OCI-LY3 (cell line): ENCODE measurements around the gene RRM1.
"Not testable (repeated sequence)": the region's sequence is repeated elsewhere in the genome, so short reads cannot be mapped to it uniquely, and the experiment has no call there.

Experiments
- H2AFZ ChIP-seq: fragments of 200-600, 300-600 bp; shearing (Covaris generic); 2 replicates; pipeline ENCODE4 v1.6.0; 2014; ENCODE audit warnings: antibody characterized with exemption, low read depth, low read length
- H3K27ac ChIP-seq: fragments of 200-600, 300-600 bp; sonication (generic); 2 replicates; pipeline ENCODE4 v1.5.1; 2014; ENCODE audit warnings: mild to moderate bottlenecking, low read length, moderate library complexity, mixed read lengths
- H3K27me3 ChIP-seq: fragments of 200-600, 300-600 bp; sonication (generic); 2 replicates; pipeline ENCODE4 v1.6.1; 2014; ENCODE audit warnings: low read depth, low read length, mixed read lengths
- H3K36me3 ChIP-seq: fragments of 200-600, 300-600 bp; sonication (generic); replicated peaks from 2 replicates; pipeline ENCODE3; 2014; ENCODE audit warnings: low read depth, low read length, mixed read lengths
- H3K4me1 ChIP-seq: fragments of 300-600, 200-600 bp; sonication (generic); 2 replicates; pipeline ENCODE4 v1.6.1; 2014; ENCODE audit warnings: low read length, mixed read lengths
- H3K4me2 ChIP-seq: fragments of 200-600, 300-600 bp; sonication (generic); 2 replicates; pipeline ENCODE4 v1.6.1; 2014; ENCODE audit warnings: low read length, mixed read lengths
- H3K4me3 ChIP-seq: fragments of 300-600, 200-600 bp; sonication (generic); 2 replicates; pipeline ENCODE4 v1.5.1; 2014; ENCODE audit warnings: antibody characterized with exemption, mild to moderate bottlenecking, low read length, moderate library complexity
- H3K79me2 ChIP-seq: fragments of 300-600, 200-600 bp; shearing (Covaris generic); 2 replicates; pipeline ENCODE4 v1.6.1; 2014; ENCODE audit warnings: mild to moderate bottlenecking, low read length, mixed read lengths
- H3K9ac ChIP-seq: fragments of 300-600, 200-600 bp; shearing (Covaris generic); 2 replicates; pipeline ENCODE4 v1.6.0; 2014; ENCODE audit warnings: mild to moderate bottlenecking, low read length, moderate library complexity
- H3K9me3 ChIP-seq: fragments of 200-600, 300-600 bp; shearing (Covaris generic); 2 replicates; pipeline ENCODE4 v1.6.1; 2014; ENCODE audit warnings: low read length, mixed read lengths; ENCODE audit not compliant: insufficient read depth
- H4K20me1 ChIP-seq: fragments of 200-600, 300-600 bp; sonication (generic); 2 replicates; pipeline ENCODE4 v1.6.1; 2016; ENCODE audit warnings: low read length, mixed read lengths; ENCODE audit not compliant: insufficient read depth
- EZH2phosphoT487 ChIP-seq: fragments of 200-600 bp; shearing (Covaris generic); IDR thresholded peaks from 2 replicates; pipeline ENCODE4 v1.6.1; 2018; ENCODE audit warnings: antibody characterized with exemption, mixed run types, low read depth
- TF ChIP-seq, protein P1 (sequence below): fragments of 200-600, 300-600 bp; sonication (generic); IDR thresholded peaks from 2 replicates; pipeline ENCODE4 v1.5.1; 2014; ENCODE audit warnings: antibody characterized with exemption, low read length, low read depth

The RRM1 gene

GRCh38 chr11:4167292-4167691, 72.7 kb downstream of the RRM1 start:
- no peak overlapping the region for H3K9ac ChIP-seq
- H3K4me2 ChIP-seq, result no peak overlapping the region
- peaks cover 16% of the 10 kb centered on the region for H3K4me1 ChIP-seq
- no peak overlapping the region for H3K27ac ChIP-seq
- H3K4me3 ChIP-seq, result no peak overlapping the region
- H4K20me1 ChIP-seq, result no peaks in the 10 kb centered on the region
- no peak overlapping the region for H2AFZ ChIP-seq
- H3K9me3 ChIP-seq, result no peaks in the 10 kb centered on the region
- H3K27me3 ChIP-seq, result no peaks in the 10 kb centered on the region
- TF ChIP-seq, protein P1, sequence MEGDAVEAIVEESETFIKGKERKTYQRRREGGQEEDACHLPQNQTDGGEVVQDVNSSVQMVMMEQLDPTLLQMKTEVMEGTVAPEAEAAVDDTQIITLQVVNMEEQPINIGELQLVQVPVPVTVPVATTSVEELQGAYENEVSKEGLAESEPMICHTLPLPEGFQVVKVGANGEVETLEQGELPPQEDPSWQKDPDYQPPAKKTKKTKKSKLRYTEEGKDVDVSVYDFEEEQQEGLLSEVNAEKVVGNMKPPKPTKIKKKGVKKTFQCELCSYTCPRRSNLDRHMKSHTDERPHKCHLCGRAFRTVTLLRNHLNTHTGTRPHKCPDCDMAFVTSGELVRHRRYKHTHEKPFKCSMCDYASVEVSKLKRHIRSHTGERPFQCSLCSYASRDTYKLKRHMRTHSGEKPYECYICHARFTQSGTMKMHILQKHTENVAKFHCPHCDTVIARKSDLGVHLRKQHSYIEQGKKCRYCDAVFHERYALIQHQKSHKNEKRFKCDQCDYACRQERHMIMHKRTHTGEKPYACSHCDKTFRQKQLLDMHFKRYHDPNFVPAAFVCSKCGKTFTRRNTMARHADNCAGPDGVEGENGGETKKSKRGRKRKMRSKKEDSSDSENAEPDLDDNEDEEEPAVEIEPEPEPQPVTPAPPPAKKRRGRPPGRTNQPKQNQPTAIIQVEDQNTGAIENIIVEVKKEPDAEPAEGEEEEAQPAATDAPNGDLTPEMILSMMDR, result no peak
- TF ChIP-seq EZH2phosphoT487, result no peak
- H3K36me3 ChIP-seq, result peaks cover 3% of the 10 kb centered on the region
- H3K79me2 ChIP-seq, result no peaks in the 10 kb centered on the region

DNA sequence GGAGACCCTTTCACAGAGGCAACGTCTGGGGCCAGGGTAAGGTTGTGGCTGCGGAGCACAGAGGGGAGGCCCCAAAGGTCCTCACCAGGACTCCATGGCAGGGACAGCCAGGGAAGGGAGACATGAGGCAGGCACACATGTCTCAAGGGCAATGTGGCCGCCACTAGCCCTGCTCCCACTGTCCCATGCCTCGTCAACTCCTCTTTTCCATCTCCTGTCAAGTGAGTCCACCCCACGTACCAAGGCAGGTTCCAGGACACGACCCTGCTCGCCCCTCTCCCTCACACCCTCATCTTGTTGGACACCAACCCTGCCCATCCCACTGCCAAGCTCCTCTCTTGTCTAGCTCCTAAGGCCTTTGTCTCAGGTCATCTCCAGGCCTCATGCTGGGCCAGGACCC, 73.2 kb downstream of the RRM1 start:
- Histone ChIP-seq H3K79me2 (no peaks in the 10 kb centered on the region), H2AFZ (no peak overlapping the region), H3K27me3 (no peaks in the 10 kb centered on the region), H3K4me1 (peaks cover 16% of the 10 kb centered on the region), H3K4me3 (no peak overlapping the region), H4K20me1 (no peaks in the 10 kb centered on the region), H3K27ac (no peak overlapping the region), H3K4me2 (no peak overlapping the region), H3K9ac (no peak overlapping the region), H3K9me3 (no peaks in the 10 kb centered on the region), H3K36me3 (no peaks in the 10 kb centered on the region)
- no peak for TF ChIP-seq EZH2phosphoT487
- TF ChIP-seq, protein P1, result no peak

DNA sequence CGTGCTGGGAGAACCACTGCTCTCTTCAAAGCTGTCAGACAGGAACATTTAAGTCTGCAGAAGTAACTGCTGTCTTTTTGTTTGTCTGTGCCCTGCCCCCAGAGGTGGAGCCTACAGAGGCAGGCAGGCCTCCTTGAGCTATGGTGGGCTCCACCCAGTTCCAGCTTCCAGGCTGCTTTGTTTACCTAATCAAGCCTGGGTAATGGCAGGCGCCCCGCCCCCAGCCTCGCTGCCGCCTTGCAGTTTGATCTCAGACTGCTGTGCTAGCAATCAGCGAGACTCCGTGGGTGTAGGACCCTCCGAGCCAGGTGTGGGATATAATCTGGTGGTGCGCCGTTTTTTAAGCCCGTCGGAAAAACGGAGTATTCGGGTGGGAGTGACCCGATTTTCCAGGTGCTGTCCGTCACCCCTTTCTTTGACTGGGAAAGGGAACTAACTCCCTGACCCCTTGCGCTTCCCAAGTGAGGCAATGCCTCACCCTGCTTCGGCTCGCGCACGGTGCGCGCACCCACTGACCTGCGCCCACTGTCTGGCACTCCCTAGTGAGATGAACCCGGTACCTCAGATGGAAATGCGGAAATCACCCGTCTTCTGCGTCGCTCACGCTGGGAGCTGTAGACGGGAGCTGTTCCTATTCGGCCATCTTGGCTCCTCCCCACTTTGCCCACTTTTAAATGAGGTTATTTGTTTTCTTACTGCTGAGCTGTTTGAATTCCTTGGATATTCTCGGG, 81.2 kb downstream of the RRM1 start:
- H3K4me2 ChIP-seq, H3K27me3 ChIP-seq, H4K20me1 ChIP-seq, H2AFZ ChIP-seq, H3K4me3 ChIP-seq, H3K36me3 ChIP-seq, H3K4me1 ChIP-seq, H3K9me3 ChIP-seq, H3K79me2 ChIP-seq, H3K27ac ChIP-seq, H3K9ac ChIP-seq: not testable (repeated sequence)

- Histone ChIP-seq H3K27ac (no peak overlapping the region), H2AFZ (no peak overlapping the region), H3K4me1 (no peaks in the 10 kb centered on the region), H3K4me2 (no peak overlapping the region), H3K4me3 (no peak overlapping the region), H3K79me2 (no peaks in the 10 kb centered on the region), H4K20me1 (no peaks in the 10 kb centered on the region), H3K9ac (no peak overlapping the region), H3K9me3 (no peaks in the 10 kb centered on the region), H3K27me3 (no peaks in the 10 kb centered on the region), H3K36me3 (no peaks in the 10 kb centered on the region)
- TF ChIP-seq EZH2phosphoT487, result no peak
- TF ChIP-seq, protein P1, result no peak
Observed at GRCh38 chr11:4178813-4179662, 84.4 kb downstream of the RRM1 start.
